IPS DF 19.7 (cell line): ENCODE data around the gene EN2.
"Not testable (repeated sequence)": the region's sequence is repeated elsewhere in the genome, so short reads cannot be mapped to it uniquely, and the experiment has no call there.

Experiments
- DNase-seq: peaks from one replicate; pipeline ENCODE4 v3.0.0-alpha.2; 2013; ENCODE audit warnings: low read depth, low spot score

The EN2 gene

DNA sequence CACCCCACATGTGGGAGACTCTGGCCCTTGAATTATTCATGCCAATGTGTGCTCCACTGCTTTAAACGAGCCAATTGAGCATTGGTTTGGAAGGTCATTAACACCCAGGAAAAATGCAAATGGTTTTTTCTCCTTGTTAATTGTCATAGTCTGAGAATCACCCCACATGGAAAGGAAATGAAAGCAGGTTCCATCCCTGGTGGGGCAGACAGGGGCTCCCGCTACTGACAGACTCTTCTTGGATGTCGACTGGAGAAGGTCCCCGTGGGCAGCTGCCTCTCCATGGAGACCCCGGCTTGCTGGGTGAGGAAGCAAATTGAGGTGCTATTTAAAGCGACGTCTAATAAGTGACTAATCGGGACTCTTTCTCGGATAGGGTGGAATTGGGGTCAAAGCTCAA lies 32.0 kb upstream of the EN2 start:
- no peak for DNase-seq

DNA sequence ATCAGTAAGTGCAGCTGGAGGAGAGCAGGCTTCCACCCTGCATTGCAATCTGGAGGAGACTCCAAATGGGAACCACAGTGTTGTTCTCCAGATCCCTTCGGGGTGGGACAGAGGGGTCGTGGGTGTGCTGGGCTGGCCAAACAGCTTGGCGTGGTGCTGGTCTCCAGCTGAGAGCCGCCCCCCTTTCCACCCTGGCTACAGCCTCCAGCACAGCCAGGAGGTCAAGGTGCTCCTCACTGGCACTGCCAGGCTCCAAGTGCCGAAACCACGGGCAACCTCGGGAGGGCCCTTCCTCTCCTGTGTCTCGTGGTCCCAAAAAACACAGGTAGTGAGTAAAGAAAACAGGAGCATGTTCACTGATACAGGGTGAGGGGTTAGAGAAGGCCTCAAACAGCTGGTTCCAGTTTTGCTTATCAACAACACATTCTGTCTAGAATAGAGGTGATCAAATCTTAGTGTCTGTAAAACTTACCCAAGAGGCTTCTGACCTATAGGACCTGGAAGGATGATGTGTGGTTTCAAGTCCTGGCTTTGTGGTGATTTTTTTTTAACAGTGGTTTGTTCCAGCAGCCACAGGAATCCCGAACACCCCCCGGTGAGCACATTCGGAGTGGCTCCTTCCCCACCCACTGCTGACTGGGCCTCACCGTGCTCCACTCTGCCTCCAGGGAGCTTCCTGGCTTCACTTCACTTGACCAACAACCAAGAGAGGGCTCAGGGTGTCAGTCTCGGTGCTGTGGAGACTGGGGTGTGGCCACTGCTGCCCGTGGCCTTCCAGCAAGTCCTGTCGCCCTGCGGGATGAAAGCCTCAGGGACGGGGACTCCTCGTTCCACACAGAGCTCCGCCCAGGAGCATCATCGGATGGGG lies 31.2 kb upstream of the EN2 start:
- no peak for DNase-seq

DNA sequence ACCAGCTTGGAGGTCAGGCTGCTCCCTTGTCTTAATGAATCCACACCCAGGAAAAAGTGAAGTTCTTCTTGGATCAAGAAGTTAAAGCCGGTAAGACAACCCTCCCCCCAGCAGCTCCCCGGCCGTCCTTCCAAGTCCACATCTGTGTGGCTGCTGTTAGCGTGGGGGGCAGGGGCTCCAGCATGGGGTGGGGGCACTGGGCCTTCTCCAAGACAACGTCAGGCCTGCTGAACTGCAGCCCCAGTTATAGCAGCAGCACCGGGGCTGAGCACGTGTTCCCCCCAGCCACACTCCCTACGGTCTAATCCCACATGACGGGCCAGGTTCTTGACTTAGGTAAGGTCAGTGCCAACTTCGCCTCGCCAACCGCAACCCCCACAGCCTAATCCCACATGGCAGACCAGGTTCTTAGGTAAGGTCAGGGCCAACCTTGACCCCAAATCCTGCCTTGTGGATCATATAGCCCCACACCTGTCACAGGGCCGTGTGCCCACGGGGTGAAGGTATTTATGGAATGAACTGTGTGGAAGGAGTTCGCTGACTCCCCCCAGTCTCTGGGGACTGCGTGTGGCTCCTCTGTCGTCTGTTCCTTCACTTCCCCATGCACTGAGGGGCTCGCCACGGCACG lies 30.4 kb upstream of the EN2 start:
- DNase-seq: no peak

DNA sequence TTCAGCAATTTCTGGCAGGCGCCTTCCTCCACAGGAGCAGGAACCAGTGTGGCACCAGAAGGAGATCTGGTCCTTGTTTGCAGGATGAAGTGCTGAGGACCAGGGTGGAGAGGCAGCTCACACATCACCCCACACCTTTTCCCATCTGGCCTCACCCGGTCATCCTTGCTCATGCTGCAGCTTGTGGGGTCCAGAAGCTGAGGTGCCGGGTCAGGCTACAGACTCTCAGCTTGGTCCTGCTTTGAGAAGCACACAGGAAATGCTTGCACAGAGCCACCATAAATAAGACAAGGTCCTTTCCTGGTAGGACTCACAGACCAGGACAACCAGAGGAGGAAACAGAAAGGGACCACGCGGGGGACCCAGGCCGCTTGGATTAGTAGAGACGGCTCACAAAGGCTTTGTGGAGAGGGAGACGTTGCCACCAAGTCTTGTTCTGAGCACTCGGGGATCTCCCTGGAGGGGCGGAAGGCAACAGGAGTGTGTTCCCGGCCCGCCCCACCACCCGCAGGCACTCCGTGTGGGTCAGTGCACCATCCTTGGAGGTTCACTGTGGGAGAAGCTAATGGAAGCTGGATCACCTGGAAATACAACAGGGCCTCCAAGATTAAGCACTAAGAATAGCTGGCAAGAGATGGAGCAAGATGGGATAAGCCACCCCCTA lies 29.6 kb upstream of the EN2 start:
- no peak for DNase-seq

DNA sequence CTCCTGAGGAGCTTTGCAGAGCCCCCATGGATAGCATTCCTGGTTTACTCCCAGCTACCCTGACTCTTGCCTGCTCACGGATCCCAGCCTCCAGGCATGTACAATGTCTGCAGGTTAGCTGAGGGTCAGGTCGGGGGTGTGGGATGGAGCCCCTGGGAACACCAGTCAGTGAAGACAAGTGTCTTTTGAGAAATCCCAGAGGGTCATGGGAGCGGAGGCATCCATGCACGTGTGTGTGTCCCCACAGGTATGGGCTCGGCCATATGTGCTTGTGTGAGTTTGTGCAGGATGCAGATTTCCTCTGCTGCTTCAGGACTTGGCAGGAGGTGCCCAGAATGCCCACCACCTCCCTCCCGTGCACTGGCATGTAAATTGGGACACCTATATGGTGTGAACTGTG lies 28.3 kb upstream of the EN2 start:
- DNase-seq: no peak

DNA sequence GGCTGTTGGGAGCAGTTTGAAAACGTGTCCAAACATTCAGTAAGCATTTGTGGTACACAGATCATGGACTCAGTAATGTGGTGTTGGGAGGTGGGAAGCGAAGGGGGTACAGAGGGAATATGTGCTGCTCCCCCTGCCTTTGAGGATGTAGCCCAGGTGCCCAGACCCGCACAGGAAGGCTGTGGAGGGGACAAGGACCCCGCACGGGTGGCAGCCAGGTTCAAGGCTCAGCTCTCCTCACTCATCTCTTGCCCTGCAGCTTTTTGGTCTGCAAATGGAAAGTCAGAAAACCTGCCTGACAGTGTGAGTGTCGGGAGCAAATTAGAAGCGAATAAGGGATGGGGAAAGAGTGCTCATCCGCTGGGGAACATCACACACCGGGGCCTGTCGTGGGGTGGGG lies 27.3 kb upstream of the EN2 start:
- no peak for DNase-seq

DNA sequence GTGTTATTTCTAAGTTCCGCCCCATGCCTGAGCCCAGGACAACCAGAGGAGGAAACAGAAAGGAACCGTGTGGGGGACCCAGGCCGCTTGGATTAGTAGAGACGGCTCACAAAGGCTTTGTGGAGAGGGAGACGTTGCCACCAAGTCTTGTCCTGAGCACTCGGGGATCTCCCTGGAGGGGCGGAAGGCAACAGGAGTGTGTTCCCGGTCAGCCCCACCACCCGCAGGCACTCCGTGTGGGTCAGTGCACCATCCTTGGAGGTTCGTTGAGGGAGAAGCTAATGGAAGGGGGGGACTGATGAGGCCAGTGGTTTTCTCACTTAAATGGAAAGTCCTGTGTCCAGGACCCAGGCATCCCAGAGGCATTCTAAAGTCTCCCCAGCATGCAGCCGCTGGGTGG lies 26.7 kb upstream of the EN2 start:
- no peak for DNase-seq

DNA sequence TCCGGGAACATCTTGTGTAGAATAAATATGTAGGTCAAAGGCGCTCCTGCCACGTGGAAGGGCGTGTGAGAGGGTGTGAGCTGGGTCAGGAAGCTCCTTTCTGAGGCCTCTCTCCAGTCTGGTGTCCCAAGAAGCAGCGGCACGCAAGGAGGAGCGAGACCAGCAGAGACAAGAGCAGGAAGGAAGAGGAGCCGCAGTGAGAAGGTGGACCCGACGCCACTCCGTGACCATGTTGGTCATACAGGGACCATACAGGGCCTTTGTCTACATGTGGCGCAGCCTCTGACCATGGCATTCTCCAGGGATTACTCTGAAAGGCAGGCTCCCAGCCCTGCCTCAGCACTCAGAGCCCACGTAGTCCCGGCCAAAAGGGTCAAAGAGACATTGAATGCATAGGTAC lies 26.2 kb upstream of the EN2 start:
- no peak for DNase-seq

DNA sequence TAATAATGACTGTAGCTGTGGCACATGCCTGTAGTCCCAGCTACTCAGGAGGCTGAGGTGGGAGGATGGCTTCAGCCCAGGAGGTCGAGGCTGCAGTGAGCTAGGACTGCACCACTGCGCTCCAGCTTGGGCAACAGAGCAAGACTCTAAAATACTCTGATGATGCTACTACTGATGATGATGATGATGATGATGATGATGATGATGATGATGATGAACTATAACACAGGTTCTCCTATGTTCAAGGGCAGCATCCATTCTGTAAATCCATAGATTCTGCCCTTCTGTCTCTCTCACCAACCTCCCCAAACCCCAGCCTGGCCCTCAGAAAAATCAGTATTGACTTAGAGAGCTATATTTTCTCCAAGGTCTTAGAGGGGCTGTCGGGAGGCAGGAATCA lies 22.8 kb upstream of the EN2 start:
- no peak for DNase-seq

DNA sequence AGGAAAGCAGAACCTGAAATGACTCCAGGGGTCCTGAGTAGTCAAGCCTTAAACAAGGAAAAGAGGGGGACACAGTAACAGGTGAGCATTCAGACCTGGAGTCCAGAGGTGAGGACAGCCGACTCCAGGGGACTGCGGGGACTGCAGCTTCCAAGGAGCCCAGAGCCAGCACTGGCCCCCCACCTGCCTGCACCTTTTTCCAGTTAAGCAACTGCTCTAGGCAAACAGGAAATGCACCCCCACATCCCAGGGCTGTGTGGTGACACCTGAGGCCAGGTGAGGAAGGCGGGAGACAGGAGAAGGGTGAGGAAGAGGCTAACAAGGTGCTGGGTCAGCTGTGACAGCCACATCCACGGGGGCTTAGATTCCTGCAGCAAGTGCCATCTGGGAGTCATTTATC lies 20.1 kb upstream of the EN2 start:
- no peak for DNase-seq

DNA sequence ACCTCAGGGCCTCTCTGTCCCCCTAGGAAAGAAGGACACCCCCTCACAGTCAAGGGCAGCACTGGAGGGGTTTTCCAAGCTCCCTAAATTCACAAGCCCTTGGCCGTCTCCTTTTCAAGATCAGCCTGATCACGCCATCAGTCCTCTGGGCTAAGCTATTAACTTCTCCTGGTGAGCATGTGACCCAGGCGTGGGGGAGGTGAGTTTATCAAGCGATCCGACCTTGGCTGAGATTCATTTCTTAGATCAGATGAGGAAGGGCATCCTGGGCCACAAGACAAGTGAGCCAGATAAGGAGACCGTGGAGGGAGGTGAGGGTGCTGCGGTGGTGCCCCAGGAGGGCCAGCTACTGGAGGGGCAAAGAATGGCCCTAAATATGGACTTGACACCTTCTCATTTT lies 19.2 kb upstream of the EN2 start:
- DNase-seq: no peak

DNA sequence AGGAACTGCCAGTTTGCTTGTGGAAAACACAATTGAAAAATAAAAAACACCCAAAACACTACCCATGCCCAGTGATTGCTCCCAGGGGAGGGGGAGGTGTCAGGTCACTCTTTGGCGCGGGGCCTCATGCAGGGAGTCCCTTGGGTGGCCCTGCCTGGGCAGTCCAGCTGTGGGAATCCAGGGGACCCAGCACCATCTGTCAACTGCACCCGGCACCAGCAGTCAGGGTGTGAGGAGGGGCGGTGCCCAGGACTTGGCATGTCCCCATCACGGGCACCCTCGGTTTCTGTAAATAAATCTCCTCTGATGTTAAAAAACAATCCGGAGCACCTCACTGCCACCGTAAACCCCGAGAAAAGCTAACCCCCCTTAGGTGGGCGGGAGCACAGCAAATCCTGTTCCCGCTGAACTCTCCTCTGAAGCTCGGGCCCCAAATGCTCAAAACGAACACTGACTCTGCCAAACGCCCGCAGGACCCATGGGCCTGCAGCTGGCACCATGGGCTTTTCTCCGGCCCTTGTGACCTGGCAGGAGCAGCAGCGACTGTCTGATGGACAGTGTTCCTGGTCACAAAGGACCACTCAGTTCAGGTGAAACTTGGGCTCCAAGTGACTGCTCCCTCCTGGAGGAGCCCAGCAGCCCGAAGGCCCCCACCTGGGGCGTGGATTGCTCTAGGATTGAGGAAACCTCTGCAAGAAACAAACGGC lies 18.5 kb upstream of the EN2 start:
- DNase-seq: no peak

DNA sequence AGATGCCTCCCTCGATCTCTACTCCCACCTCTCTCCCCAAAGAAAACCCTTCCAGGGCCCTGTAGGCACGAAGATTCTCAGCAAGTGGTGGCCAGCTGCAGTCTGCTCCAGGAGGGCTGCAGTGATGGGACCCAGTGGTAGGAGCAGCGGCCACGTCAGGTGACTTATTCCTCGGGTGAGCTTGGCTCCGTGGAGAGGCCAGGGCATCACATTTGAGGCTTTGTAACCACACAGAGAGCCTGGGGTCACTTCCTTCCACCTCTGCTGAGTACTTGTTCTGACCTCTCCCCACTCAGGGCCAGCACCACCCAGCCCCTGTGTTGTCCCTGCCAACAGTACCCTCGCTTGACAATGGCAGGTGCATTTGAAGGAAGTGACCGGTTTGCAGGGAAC lies 17.9 kb upstream of the EN2 start:
- DNase-seq: no peak

DNA sequence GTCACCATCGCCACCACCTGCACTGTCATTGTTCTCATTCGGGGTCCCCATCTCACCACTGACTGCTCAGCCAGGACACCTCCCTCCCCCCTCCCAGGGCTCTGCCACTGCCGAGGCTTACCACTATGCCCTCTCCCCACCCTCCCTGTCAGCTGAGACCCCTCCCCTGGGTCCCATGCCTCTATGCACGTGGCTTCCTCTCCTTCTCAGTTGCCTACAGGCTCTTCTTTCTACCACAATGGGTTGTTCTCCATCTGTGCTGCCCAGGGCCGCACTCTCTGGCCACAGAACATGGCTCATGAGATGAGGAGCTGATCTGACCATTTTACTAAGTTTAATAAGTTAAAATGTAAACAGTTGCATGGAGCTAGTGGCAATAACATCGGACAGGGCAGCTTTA lies 16.1 kb upstream of the EN2 start:
- no peak for DNase-seq

DNA sequence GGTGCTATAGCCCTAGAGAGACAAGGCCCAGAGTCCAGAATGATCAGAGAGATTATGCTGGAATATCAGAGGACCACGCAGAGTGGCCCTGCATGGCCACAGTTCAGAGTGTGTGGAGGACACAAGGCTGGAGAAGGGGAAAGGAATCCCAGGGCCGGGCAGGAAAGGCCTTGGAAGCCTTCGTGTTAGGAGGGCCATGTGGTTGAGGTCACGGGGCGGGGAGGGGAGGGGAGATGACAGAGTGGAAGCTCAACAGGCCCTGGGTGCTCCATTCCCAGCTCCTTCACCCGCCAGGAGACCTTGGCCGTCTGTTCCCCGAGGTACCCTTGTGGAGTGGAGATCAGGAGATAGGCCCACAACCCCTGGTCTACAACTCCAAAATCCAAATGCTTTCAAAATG lies 13.2 kb upstream of the EN2 start:
- DNase-seq: no peak

DNA sequence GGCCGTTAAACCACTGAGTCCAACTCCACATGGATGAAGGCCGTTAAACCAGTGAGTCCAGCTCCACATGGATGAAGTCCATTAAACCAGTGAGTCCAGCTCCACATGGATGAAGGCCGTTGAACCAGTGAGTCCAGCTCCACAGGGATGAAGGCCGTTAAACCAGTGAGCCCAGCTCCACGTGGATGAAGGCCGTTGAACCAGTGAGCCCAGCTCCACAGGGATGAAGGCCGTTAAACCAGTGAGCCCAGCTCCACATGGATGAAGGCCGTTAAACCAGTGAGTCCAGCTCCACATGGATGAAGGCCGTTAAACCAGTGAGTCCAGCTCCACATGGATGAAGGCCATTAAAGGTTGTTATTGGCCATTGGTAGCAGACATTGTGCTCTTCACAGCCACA lies 12.3 kb upstream of the EN2 start:
- not testable (repeated sequence) for DNase-seq

DNA sequence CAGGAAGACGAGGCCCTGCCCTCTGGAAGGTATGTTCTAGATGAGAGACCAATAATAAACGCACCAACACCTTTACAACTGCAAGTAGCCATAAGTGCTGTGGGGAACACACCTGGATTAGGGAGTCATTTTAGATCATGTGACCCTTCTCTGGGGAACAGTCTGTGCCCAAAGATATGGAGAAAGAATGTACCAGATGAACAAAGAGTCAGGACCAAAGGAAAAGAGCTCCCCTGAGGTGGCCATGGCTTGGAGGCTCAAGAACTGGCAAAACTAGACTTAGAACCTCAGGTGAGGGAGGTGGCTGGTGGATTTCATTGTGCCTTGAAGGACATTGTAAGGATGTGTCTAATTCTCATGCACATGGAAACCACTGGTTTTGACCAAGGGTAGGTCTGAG lies 10.3 kb upstream of the EN2 start:
- DNase-seq: no peak

DNA sequence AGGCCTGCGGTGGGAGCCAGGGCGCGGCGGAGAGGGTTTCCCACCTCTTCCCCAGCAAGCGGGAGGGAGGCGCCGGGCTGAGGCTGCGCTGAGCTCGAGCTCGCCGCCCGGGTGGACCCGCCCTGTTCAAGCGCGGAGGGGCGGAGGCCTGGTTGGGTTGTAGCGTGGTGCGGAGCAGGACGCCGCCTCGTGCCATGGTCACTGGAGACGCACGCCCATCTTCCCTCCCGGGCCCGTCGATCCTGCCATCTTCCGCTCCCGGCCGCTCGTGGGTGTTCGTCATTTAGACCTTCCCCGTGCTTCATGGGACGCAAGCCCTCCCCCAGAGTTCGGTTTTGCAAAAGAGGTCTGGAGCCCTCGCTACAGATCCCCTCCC lies 9.3 kb upstream of the EN2 start:
- no peak for DNase-seq

DNA sequence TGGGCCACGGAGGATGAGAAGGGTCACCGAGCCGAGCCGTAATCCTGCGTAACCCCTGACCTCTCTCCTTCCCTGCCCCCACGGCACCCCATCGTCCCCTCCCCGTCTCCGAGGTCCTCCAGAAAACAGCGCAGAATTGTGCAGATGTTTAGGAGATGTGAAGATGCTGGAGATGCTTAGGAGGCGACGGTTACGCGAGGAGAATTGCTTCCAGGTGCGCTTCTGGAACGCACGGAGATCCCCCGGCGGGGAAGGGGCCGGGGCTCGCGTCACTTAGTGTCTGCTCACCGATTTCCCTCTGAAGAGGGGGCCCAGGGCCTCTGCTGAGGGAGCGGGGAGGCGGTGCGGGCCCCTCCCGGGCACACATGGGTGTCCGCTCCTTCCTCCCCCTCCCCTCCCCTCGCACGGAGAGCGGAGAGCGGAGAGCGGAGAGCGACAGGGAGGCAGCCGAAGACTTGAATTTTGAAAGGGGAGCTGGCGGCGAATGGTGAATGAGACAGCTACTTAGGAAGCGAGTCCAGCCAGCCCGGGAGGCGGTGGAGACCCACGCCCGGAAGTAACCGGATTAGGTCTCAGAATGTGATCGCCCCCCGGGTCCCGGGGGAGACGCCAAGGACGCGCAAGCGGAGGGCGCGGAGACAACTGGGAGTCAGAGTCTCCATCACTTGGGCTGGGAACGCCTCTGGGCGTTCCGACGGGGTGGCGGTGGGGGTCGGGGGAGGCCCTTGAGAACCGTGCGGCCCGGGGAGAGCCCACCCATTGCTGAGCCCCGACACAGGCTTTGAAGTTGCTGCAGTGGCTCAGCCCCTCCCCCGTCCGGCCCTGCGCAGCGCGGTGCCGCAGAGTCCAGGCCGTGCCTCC lies 8.7 kb upstream of the EN2 start:
- no peak for DNase-seq

DNA sequence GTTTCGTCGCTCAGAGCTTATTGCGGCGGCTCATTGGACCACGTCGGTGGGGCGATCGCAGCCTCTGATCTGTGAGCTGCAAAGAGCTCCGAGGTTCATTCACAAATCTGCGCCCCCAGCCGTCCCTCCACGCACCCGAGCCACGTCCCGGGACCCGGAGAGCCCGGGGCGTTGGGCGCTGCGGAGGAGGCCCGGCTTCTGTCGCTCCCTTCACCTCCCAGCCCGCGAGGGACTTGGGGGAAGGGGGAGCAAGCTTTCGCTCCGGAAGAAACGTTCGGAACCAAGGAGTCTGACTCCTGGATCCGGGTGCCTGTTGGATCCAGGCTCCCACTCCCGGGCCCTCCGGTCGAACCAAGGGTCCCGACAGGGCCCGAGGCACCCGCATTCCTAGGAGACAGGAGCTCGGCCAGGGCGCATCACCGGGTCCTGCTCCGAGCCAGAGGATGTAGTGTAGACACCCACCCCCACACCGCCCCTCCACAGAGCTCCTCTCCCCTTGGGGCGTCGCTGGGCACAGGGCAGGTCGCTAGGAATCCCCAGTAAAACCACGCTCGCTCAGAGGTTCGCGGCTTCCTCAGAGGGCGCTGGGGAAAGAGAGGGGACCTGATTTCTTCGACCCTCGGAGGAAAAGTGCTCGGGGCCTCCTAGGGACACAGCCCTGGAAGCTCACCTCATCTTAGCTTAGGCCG lies 7.9 kb upstream of the EN2 start:
- no peak for DNase-seq

DNA sequence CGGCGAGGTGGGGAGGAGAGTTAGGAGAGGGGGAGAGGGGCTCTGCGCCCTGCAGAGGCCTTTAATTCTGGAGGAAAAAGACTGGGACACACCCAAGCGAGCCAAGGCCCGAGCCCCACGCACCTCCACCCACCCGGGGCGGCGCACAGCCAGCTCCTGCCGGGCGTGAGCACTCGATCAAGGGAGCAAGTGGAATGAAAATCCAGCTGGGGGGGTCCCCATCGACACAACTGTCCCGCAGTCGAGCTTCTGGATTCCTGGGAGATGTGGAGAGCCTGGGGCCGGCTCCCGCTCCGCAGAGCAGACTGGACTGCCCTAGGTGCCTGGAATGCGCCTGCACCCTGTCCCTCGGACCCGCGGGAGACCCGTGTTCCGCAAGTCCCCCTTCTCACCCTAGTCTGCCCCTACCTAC lies 7.4 kb upstream of the EN2 start:
- DNase-seq: no peak
